SKM-1 (cell line): Measurements from ENCODE around the gene SMYD5.
A peak's percentile ranks its signal among the peaks of the same experiment; 100 is the strongest.
"Not testable (repeated sequence)": the region's sequence is repeated elsewhere in the genome, so short reads cannot be mapped to it uniquely, and the experiment has no call there.

Source experiments
- DNase-seq: peaks from one replicate; lab custom pipeline; 2025; ENCODE audit not compliant: unreplicated experiment; lab: John Stamatoyannopoulos, UW

SMYD5 gene

GRCh38 chr2:73214120-73215035 is at the start of gene SMYD5:
SMYD5 (plus strand) TSS chr2:73214245; CDS start chr2:73214267, 22 bp downstream.
- DNase-seq = peak; percentile 62

GRCh38 chr2:73165978-73166377 is 48.1 kb upstream of the SMYD5 start:
- DNase-seq = not testable (repeated sequence)

GRCh38 chr2:73166813-73167212 is 47.2 kb upstream of the SMYD5 start:
- not testable (repeated sequence) for DNase-seq

DNA sequence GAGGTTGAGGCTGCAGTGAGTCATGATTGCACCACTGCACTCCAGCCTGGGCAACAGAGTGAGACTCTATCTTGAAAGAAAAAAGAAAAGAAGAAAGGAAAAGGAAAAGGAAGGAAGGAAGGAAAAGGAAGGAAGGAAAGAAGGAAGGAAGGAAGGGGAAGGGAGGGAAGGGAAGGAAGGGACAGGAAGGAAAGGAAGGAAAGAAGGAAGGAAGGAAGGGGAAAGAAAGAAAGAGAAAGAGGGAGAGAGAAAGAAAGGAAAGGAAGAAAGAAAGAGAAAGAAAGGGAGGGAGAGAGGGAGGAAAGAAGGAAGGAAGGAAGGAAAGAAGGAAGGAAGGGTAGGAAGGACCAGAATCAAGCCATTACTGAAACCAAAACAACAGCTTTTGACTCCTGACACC is 45.7 kb upstream of the SMYD5 start:
- not testable (repeated sequence) for DNase-seq

- not testable (repeated sequence) for DNase-seq
These were observed 43.7 kb upstream of the SMYD5 start for GRCh38 chr2:73170341-73170740.

- no peak for DNase-seq
These were observed 41.1 kb upstream of the SMYD5 start for GRCh38 chr2:73172963-73173362.

- DNase-seq = no peak
These were observed 40.3 kb upstream of the SMYD5 start for GRCh38 chr2:73173781-73174180.

DNA sequence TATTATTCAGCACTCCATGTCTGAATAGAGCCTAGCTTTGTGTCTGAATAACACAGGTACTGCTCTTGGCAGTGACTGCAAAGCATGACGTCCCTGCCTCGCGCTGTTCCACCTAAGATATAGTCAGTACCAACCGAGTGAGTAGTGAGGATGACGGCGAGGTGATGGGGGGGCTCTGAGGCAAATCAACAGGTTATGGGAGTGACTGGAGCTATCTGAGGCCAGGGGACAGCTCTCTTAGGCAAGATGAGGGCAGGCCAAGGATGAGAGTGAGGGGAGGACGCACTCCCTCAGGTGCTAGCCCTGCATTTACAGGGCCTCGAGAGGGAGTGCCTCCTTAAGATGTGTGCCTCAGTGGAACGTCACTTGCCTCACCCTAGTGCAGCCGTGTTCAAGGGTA is 39.8 kb upstream of the SMYD5 start:
- DNase-seq = no peak

GRCh38 chr2:73174941-73175662 is 38.9 kb upstream of the SMYD5 start:
- DNase-seq = no peak

GRCh38 chr2:73175663-73176204 is 38.3 kb upstream of the SMYD5 start:
- DNase-seq = no peak

DNA sequence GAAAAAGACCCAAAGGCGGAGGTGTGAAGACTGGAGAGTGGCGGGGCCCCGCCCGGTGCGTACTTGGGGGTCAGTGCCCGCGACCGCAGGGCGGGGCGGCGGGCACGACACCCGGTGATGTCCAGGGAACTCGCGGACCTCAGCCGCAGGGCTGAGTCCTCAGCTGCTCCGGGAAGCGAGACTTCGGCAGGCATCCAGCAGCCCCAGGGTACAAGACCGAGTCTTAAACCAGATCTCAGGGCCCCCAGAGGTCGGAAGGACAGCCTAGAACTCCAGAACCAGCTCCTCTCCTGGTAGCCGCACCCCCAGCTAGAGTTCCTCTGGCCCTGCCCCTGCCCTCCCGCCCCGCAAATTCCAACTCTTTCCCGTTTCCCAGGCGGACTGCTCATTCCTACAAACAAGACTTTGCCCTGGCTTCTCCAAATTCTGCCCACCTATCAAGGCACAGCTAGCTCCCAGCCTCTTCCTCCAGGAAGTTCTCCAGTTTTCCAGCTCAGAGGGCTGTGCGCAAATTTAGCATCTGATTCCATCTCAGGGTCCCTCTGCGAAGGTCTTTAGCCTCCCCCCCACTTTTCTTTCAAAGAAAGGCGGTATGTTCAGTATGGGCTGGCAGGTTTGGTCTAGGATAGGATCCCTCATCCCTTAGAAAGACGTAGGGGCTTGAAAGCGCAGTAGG is 37.7 kb upstream of the SMYD5 start:
- DNase-seq = no peak

DNA sequence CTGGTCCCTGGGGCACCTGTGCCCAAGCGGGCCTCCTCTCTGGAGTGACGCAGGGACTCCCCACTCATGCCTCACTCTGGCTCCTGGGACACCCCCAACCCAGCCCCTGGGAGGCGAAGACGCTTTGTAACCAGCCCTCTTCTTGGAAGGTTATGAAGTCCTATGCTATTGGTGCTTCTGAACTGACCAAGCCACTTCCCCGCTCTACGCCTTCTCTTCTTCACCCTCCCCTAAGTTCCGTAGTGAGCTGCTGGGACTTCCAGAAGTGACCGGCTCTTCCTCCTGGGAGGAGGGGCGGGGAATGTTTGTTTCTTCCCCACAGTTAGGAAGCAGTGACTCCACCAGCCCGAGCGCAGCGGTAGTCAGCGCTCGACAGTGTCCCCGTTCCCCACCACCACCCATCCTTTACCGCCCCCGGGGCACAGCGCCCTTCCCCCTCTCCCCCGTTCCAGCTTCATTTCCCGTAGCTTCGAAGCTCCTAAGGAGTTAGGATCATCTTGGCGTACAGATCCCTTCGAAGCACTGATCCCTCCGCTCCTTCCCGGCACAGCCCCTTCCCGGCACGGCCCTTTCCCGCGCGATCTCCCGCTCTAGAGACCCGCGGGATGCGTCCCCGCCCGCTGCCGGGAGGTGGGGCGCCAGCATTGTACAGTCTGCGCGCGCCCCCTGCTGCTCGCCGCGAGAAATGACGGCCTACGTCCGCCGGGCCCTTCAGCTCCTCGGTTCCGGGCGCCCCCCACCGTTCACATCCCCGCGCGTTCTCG is 37.0 kb upstream of the SMYD5 start:
- peak; percentile 57 for DNase-seq

DNA sequence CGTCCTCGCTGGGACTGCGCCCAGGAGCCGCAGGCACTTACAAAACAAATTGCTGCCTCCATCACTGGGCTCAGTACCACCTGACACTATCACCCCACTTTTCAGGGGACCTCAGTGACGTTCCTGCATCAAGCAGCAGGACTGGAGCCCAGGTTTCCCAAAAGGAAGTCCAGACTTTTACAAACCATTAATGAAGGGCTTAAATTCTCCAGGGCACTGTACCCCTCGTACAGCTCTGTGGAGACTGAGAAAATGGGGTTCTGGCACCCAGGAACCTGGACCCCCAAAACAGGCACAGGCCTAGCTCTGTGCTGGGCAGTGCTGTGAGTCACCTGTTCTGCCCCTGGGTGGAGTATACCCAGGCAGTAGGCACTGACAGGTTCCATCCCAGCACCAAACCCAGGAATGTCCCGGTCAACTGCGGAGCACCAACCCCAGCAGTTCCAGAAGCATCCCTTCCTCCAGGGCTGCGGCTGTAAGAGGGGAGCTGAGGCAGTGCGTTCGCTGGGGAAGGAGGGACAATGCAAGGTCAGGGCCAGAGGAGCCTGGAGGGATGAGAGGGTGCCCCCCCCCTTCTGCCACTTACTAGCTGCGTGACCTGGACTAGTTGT is 36.3 kb upstream of the SMYD5 start:
- DNase-seq = no peak

GRCh38 chr2:73185965-73186364 is 28.1 kb upstream of the SMYD5 start:
- no peak for DNase-seq

DNA sequence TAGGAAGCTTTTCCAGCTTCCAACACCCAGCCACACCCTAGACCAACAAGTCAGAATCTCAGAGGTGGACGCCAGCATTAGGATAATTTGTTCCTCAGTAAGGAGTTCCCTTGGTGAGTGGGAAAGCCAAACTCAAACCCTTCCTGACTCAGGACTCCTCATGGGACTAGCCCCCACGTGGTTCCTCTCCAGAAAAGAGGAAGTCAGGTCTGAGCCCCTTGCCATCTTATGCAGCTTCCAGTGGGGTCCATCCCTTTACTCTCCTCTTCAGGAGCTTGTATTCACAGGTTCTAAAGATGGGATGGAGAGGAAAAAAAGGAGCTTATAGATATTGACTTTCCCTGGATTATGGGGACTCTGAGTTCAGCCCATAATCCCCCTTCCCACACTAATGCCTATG is 26.5 kb upstream of the SMYD5 start:
- no peak for DNase-seq

DNA sequence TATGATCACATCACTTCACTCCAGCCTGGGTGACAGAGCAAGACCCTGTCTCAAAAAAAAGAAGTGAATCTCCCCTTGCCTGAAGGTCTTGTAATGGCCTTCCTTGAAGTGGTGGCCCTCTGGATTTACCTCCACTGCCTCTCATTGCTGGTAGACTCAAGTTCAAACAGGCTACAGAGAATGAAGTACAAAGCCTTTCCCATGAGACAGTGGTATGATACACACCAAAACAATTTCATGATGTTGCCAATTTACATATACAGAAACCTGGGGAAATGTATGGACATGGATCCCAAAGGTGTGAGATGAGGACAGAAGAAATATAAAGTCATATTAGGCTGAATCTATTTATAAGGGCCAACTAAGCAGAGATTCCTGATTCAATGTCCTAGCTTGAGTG is 16.5 kb upstream of the SMYD5 start:
- no peak for DNase-seq

DNA sequence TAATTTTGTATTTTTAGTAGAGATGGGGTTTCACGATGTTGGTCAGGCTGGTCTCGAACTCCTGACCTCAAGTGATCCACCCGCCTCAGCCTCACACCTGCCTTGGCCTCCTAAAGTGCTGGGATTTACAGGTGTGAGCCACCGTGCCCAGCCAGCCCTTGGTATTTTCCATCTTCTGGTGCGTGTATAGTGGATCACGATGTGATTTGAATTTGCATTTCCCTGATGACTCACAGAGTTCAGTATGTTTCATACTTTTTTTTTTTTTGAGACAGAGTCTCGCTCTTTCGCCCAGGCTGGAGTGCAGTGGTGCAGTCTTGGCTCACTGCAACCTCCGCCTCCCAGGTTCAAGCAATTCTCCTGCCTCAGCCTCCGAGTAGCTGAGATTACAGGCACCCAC is 13.8 kb upstream of the SMYD5 start:
- not testable (repeated sequence) for DNase-seq

DNA sequence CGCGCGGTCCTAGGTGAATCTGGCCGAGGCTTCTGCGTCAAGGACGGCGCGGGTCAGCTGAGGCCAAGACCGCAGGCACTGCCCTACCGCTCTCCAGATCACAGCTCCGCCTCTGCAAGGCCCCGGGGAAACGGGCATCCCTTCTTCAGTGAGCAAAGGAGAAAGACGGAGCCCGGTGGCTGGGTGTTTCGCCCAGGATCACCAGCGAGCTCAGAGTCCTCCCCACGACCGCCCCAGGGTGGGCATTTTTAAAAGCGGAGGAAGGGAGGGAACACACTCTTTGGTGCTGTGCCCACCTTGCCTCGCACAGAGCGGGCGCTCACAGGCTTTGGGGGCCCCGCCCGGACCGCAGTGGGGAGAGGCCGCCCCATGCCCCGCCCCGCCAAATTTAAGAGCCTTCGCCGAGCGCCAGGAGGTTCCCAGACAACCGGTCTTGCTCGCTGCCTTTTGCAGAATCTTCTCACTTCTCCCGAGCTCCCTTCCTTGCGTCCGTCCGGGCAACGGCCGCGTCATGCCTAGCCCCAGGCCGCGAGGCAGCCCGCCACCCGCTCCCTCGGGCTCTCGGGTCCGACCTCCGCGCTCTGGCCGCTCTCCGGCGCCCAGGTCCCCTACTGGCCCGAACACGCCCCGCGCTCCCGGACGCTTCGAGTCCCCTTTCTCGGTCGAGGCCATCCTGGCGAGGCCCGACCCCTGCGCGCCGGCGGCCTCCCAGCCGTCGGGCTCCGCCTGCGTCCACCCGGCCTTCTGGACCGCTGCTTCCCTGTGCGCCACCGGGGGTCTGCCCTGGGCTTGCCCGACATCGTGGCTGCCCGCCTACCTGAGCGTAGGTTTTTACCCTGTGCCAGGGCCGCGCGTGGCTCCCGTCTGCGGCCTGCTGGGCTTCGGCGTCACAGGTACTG is 11.6 kb upstream of the SMYD5 start, which contains the start of gene NOTO:
Gene NOTO, plus strand, starts transcription at position 419 of the 899 bp plus-strand sequence. Its CDS starts 93 bp downstream, at position 512.
- no peak for DNase-seq
